ENCODE data around the gene STRN4.

The STRN4 gene

GRCh38 chr19:46691948-46692347 is 54.3 kb downstream of the STRN4 start:
- TF ChIP-seq CTCF (IDR thresholded peaks at IDR 0.05; ENCODE audit: borderline replicate concordance, insufficient read depth, low read depth, low read length), result no peak
- no peak overlapping the region for H3K4me3 ChIP-seq (ENCODE audit: low read depth, low read length)

- no peak overlapping the region for H3K4me3 ChIP-seq (ENCODE audit: low read depth, low read length)
- TF ChIP-seq CTCF (IDR thresholded peaks at IDR 0.05; ENCODE audit: borderline replicate concordance, insufficient read depth, low read depth, low read length), result no peak
Observed at GRCh38 chr19:46691104-46691503, 55.1 kb downstream of the STRN4 start.

- TF ChIP-seq CTCF (IDR thresholded peaks at IDR 0.05; ENCODE audit: borderline replicate concordance, insufficient read depth, low read depth, low read length), result no peak
- no peak overlapping the region for H3K4me3 ChIP-seq (ENCODE audit: low read depth, low read length)
Observed at GRCh38 chr19:46689358-46689757, 56.9 kb downstream of the STRN4 start.

- no peak for TF ChIP-seq CTCF (IDR thresholded peaks at IDR 0.05; ENCODE audit: borderline replicate concordance, insufficient read depth, low read depth, low read length)
- no peak overlapping the region for H3K4me3 ChIP-seq (ENCODE audit: low read depth, low read length)
Observed at GRCh38 chr19:46687438-46688145, 58.7 kb downstream of the STRN4 start.

GRCh38 chr19:46685189-46685588 is 61.1 kb downstream of the STRN4 start:
- TF ChIP-seq CTCF (IDR thresholded peaks at IDR 0.05; ENCODE audit: borderline replicate concordance, insufficient read depth, low read depth, low read length), result no peak

GRCh38 chr19:46678110-46678732 is 68.0 kb downstream of the STRN4 start:
- no peak overlapping the region for H3K4me3 ChIP-seq (ENCODE audit: low read depth, low read length)
- no peak for TF ChIP-seq CTCF (IDR thresholded peaks at IDR 0.05; ENCODE audit: borderline replicate concordance, insufficient read depth, low read depth, low read length)

More at GRCh38 chr19:46685189-46685588, 61.1 kb downstream of the STRN4 start:
- H3K4me3 ChIP-seq (ENCODE audit: low read depth, low read length), result no peak overlapping the region
